CD8-positive, alpha-beta memory T cell (primary cell): Measurements from ENCODE around the gene LGR6. TPM values are rescaled to one million over a fixed set of nuclear protein-coding genes. Genes with fewer than 3 reads are reported as not detected.

Experiments used
- CTCF ChIA-PET: fragments of 350-600 bp; sonication (Branson Sonifier 250); formaldehyde crosslinking; loops from one replicate; lab custom pipeline; 2021; ENCODE audit warnings: antibody characterized with exemption; lab: Charles Lee
- POLR2A ChIA-PET: fragments of 350-600 bp; sonication (Branson Sonifier 250); formaldehyde crosslinking; loops from one replicate; lab custom pipeline; 2021; ENCODE audit warnings: antibody characterized with exemption; lab: Charles Lee
- DNase-seq, 5 donors: peaks; one replicate each; pipeline versions ENCODE4 v3.0.0 to v3.0.0-alpha.2; 2020 to 2022; ENCODE audit warnings: mixed read lengths in 1 of 5
- H3K27ac ChIP-seq: one replicate; pipeline ENCODE4 v1.7.0; 2013; ENCODE audit warnings: low read depth, mild to moderate bottlenecking, low read length, moderate library complexity
- H3K27me3 ChIP-seq: 2 replicates; pipeline ENCODE4 v1.7.0; 2013; ENCODE audit warnings: low read length, mild to moderate bottlenecking; ENCODE audit not compliant: insufficient read depth, poor library complexity, severe bottlenecking
- H3K36me3 ChIP-seq: 2 replicates; pipeline ENCODE4 v1.7.0; 2013; ENCODE audit warnings: mild to moderate bottlenecking, low read length, moderate library complexity; ENCODE audit not compliant: insufficient read depth
- H3K4me1 ChIP-seq: 2 replicates; pipeline ENCODE4 v1.7.0; 2013; ENCODE audit warnings: mild to moderate bottlenecking, low read length, moderate library complexity; ENCODE audit not compliant: insufficient read depth
- H3K4me3 ChIP-seq: 2 replicates; pipeline ENCODE4 v1.7.0; 2013; ENCODE audit warnings: mild to moderate bottlenecking, low read length
- H3K9me3 ChIP-seq: 2 replicates; pipeline ENCODE4 v1.7.0; 2013; ENCODE audit warnings: mild to moderate bottlenecking, low read length
- H3K27ac Mint-ChIP-seq, 8 donors: one replicate each; pipeline ENCODE4 v1.8.0; 2020 to 2021; ENCODE audit warnings: mixed read lengths in 8 of 8, mild to moderate bottlenecking in 6 of 8, inconsistent platforms in 3 of 8, moderate library complexity in 3 of 8
- H3K27me3 Mint-ChIP-seq, 2 donors: one replicate each; pipeline ENCODE4 v1.8.0; 2020 to 2021; ENCODE audit warnings: mixed read lengths in 2 of 2, mild to moderate bottlenecking in 1 of 2, moderate library complexity in 1 of 2
- H3K36me3 Mint-ChIP-seq, 3 donors: one replicate each; pipeline ENCODE4 v1.8.0; 2020 to 2021; ENCODE audit warnings: mixed read lengths in 3 of 3, inconsistent platforms in 1 of 3, mild to moderate bottlenecking in 1 of 3
- H3K4me1 Mint-ChIP-seq, 3 donors: one replicate each; pipeline ENCODE4 v1.8.0; 2020 to 2021; ENCODE audit warnings: mixed read lengths in 3 of 3, inconsistent platforms in 1 of 3, mild to moderate bottlenecking in 1 of 3
- H3K4me3 Mint-ChIP-seq, 7 donors: one replicate each; pipeline ENCODE4 v1.8.0; 2020 to 2021; ENCODE audit warnings: mixed read lengths in 7 of 7, mild to moderate bottlenecking in 6 of 7, moderate library complexity in 4 of 7, inconsistent platforms in 2 of 7
- H3K9me3 Mint-ChIP-seq, 5 donors: one replicate each; pipeline ENCODE4 v1.8.0; 2020 to 2022; ENCODE audit warnings: mixed read lengths in 5 of 5, mild to moderate bottlenecking in 3 of 5, moderate library complexity in 2 of 5, inconsistent platforms in 1 of 5
- polyA plus RNA-seq: library from polyadenylated mRNA; unstranded; fragments of 300-500 nt; fragmentation: Illumina TruSeq; gene quantifications from one replicate; pipeline ENCODE4 v1.2.3, GENCODE V29; 2021
- total RNA-seq, 2 experiments: library from RNA; stranded (reverse); gene quantifications; one replicate each; pipeline ENCODE4 v1.2.3, GENCODE V29; 2021

Gene LGR6
- total and polyA plus RNA-seq, 3 experiments from 2014 or later: 0.40 to 3.1 (median 0.53) TPM

DNA sequence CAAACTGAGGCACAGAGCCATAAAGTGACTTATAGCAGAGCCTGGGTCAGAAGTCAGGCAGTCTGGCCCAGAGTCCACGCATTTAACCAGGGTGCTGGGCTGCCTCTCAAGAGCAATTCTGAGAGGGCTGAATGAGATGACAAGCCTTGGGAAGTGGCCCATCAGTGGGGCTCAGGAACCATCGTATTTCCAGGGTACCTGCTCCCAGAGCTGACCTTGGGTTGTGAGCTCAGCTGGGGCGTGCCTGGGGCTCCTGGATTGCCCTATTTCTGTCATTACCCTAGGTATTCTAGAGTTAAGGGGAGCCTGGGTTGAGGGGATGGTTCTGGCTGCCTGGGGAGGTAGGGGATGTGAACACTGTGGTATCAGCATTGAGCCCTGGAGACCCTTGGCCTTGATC, 49.4 kb downstream of the LGR6 start:
- no peaks in the 10 kb centered on the region for H3K4me1 Mint-ChIP-seq
- H3K27me3 ChIP-seq: no peaks in the 10 kb centered on the region
- H3K27ac Mint-ChIP-seq: peak overlapping the region in 1 of 8 donors; percentile 72
- peaks cover 0 to 2% (median 0%) of the 10 kb centered on the region in 3 donors for H3K36me3 Mint-ChIP-seq
- H3K9me3 Mint-ChIP-seq: no peaks in the 10 kb centered on the region
- H3K27me3 Mint-ChIP-seq: peaks cover 0 to under 1% of the 10 kb centered on the region in 2 donors
- H3K36me3 ChIP-seq: no peaks in the 10 kb centered on the region
- H3K4me1 ChIP-seq: no peaks in the 10 kb centered on the region
- H3K9me3 ChIP-seq: no peaks in the 10 kb centered on the region
- H3K4me3 ChIP-seq: no peak overlapping the region
- ChIA-PET POLR2A (no interaction called here), CTCF (no interaction called here)
- H3K4me3 Mint-ChIP-seq: no peak overlapping the region
- no peak for DNase-seq
- no peak overlapping the region for H3K27ac ChIP-seq

DNA sequence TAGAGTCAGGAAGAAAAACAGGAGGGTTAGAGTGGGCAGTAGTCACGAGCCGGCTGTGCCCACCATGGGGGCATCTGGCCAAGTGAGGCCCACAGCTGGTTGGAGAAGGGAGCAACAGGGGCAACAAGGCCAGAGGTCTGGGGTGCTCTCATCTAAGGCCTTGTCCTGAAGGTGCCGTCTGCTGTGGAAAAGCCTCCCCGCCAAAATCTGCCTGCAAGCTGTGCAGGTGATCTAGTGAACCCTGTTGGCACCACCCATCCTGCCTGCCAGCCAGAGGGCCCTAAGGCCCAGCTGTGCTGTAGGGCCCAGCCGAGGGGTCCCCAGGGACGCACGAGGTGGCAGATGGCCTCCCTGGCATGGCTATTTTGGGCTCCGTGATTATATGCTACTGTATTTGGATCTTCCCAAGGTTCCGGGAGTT, 51.3 kb downstream of the LGR6 start:
- no peak for DNase-seq
- Histone ChIP-seq H3K9me3 (no peaks in the 10 kb centered on the region), H3K4me3 (no peak overlapping the region), H3K27ac (no peak overlapping the region), H3K36me3 (no peaks in the 10 kb centered on the region), H3K4me1 (no peaks in the 10 kb centered on the region), H3K27me3 (no peaks in the 10 kb centered on the region)
- CTCF ChIA-PET: interaction anchor here (1.5 kb wide), 1 partner anchor 30 kb away, joined by 4 read pairs; no protein-coding TSS in a partner anchor
- POLR2A ChIA-PET: no interaction called here
- peak overlapping the region in 1 of 8 donors; percentile 40 for H3K27ac Mint-ChIP-seq
- H3K9me3 Mint-ChIP-seq: no peaks in the 10 kb centered on the region
- H3K27me3 Mint-ChIP-seq: no peaks in the 10 kb centered on the region
- H3K36me3 Mint-ChIP-seq: peaks cover 0 to 4% (median 0%) of the 10 kb centered on the region in 3 donors
- no peak overlapping the region for H3K4me3 Mint-ChIP-seq
- H3K4me1 Mint-ChIP-seq: no peaks in the 10 kb centered on the region

DNA sequence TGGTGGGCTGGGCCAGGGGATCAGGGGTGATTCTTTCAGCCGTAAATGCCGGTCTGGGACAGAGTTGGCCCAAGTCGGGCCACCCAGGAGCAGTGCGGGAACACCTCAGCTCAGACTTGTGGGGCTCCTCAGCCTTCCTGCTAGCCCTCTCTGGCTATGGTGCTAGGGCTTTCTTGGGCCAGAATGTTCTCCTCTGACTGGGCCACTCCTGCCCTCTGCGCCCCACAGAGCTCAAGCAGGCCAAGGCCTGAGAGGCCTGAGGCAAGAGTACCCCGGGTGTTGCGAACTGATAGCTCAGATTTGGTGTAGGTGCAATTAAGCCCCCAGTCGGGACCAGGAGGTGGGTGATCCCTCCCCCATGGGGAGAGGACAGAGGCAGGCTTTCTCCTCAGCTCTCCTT, 51.8 kb downstream of the LGR6 start:
- no peak for DNase-seq
- ChIA-PET CTCF (no interaction called here), POLR2A (no interaction called here)
- Mint-ChIP-seq H3K9me3 (no peaks in the 10 kb centered on the region), H3K27me3 (no peaks in the 10 kb centered on the region), H3K4me3 (no peak overlapping the region), H3K36me3 (peaks cover 0 to 4% (median 0%) of the 10 kb centered on the region in 3 donors), H3K27ac (no peak overlapping the region), H3K4me1 (no peaks in the 10 kb centered on the region)
- Histone ChIP-seq H3K27me3 (no peaks in the 10 kb centered on the region), H3K4me3 (no peak overlapping the region), H3K27ac (no peak overlapping the region), H3K9me3 (no peaks in the 10 kb centered on the region), H3K4me1 (no peaks in the 10 kb centered on the region), H3K36me3 (no peaks in the 10 kb centered on the region)

DNA sequence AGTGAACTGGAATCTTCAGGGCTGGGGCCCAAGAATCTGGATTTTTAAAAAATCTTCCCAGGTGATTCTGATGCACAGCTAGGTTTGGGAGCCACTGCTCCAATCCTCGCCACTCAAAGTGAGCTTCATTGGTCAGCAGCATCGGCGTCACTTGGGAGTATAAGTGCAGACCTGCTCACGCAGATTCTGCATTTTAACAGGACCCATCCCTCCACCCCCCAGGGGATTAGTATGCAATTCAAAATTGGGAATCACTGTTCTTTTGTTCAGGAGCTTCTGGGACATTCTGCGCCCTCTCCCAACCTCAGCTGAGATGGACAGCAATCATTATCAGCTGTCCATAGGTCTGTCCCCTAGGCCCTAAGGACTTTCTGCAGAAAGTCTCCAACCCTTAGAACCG, 53.5 kb downstream of the LGR6 start:
- H3K27me3 Mint-ChIP-seq: peaks cover 3 to 9% of the 10 kb centered on the region in 2 donors
- CTCF ChIA-PET: interaction anchor here (1.4 kb wide), 1 partner anchor 58 kb away, joined by 3 read pairs; no protein-coding TSS in a partner anchor

DNA sequence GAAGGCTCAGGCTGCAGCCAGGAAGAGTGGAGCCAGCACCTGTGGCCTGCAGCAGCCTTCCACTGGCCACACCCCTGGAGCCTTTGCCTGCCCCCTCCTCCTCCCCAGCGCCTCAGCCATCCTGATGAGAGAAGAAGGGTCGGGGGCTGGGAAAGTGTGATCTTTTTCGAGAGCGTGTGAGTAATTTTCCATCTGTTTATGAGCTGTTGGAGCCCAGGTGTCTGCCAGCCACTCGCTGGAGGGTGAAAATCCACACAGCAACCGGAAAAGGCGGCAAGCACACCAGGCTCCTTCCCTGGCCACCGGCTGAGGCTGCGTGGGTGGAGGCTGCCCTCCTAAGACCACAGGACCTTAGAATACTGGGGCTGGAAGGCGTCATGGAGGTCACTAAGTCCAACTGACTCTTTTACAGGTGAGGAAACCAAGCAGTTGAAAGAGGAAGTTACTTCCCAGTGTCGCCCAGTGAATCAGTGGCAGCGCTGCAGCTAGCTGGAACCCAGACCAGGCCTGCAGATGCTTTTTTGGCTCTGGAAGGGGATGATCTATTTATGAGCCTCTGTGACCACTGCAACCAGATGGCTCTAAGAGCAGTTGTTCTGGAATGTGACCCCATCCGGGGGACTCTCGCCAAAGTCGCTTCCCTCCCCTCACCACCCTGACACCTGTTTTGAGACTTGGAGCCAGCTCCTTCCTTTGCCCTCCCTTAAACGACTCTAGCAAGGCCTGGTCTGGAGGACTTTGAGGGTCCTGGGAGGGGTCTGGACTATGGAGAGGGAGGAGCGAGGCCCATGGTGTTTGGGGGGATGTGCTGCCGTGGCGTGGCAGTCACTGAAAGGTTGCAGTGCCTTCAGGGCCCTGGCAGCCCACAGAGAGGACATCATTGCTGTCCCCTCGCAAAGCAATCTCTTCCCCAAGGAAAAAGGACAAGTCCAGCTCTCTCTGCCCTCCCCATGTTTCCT, 54.5 kb downstream of the LGR6 start:
- H3K4me3 ChIP-seq: no peak overlapping the region
- H3K27ac ChIP-seq: no peak overlapping the region
- Mint-ChIP-seq H3K9me3 (no peaks in the 10 kb centered on the region), H3K4me3 (no peak overlapping the region), H3K36me3 (peaks cover 0 to 5% (median 0%) of the 10 kb centered on the region in 3 donors), H3K4me1 (no peaks in the 10 kb centered on the region), H3K27me3 (peaks cover 4 to 12% of the 10 kb centered on the region in 2 donors), H3K27ac (peak overlapping the region in 1 of 8 donors; percentile 30)
- H3K4me1 ChIP-seq: no peaks in the 10 kb centered on the region
- no peaks in the 10 kb centered on the region for H3K9me3 ChIP-seq
- no peaks in the 10 kb centered on the region for H3K36me3 ChIP-seq
- no peak for DNase-seq
- CTCF ChIA-PET: interaction anchor here (1.4 kb wide), 1 partner anchor 59 kb away, joined by 3 read pairs; no protein-coding TSS in a partner anchor
- H3K27me3 ChIP-seq: peaks cover 3% of the 10 kb centered on the region
- POLR2A ChIA-PET: no interaction called here

More for the DNA sequence above, 53.5 kb downstream of the LGR6 start:
- no peak for DNase-seq
- Histone ChIP-seq H3K9me3 (no peaks in the 10 kb centered on the region), H3K27ac (no peak overlapping the region), H3K4me3 (no peak overlapping the region), H3K4me1 (no peaks in the 10 kb centered on the region), H3K27me3 (no peaks in the 10 kb centered on the region), H3K36me3 (no peaks in the 10 kb centered on the region)
- Mint-ChIP-seq H3K4me3 (no peak overlapping the region), H3K27ac (no peak overlapping the region), H3K36me3 (peaks cover 0 to 4% (median 0%) of the 10 kb centered on the region in 3 donors), H3K4me1 (no peaks in the 10 kb centered on the region), H3K9me3 (no peaks in the 10 kb centered on the region)
- POLR2A ChIA-PET: no interaction called here

DNA sequence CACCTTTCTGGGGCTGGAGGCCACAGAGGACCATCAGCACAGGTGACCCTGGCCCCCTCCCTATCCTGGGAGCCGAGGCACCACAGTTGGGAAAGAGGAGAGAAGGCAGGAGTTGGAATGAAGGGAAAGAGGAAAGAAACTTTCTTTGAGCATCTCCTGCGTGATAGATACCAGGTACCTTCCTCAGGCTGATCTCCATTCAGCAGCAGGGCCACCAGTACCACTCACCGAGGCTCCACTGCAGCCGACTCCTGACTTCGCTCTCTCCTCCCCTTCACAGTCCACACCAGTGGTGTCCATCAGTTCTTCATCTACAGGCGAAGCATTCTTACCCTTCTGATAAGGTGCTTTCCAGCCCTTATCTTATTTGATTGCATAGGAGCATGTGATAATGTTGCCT, 55.3 kb downstream of the LGR6 start:
- H3K4me3 Mint-ChIP-seq: no peak overlapping the region
- H3K4me1 ChIP-seq: no peaks in the 10 kb centered on the region

DNA sequence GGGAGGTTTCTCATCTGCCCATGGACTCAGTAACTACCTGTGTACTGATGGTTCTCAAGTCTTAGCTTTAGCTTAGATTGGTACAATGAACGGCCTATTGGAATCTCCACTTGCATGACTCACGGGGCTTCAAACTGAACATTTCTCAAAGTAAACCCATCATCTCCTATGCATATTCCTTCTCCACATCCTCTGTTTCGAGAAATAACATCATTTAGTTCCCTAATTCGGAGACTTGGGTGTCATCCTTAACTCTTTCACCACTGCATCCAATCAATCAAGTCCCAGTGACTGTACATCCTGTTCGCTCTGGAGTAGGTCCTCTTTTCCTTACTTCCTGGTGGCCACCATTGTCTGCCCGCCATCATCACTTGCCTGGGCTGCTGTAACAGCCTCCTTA, 55.8 kb downstream of the LGR6 start:
- CTCF ChIA-PET: no interaction called here
- no peak overlapping the region for H3K4me3 Mint-ChIP-seq
- H3K9me3 ChIP-seq: no peaks in the 10 kb centered on the region
- no peaks in the 10 kb centered on the region for H3K36me3 ChIP-seq
- no peaks in the 10 kb centered on the region for H3K4me1 ChIP-seq
- DNase-seq: no peak
- H3K27ac Mint-ChIP-seq: peak overlapping the region in 1 of 8 donors; percentile 89
- H3K27me3 Mint-ChIP-seq: peaks cover 6 to 15% of the 10 kb centered on the region in 2 donors
- H3K4me3 ChIP-seq: no peak overlapping the region
- POLR2A ChIA-PET: no interaction called here
- H3K4me1 Mint-ChIP-seq: peaks cover 0 to 1% (median under 1%) of the 10 kb centered on the region in 3 donors
- peaks cover 0 to 5% (median 0%) of the 10 kb centered on the region in 3 donors for H3K36me3 Mint-ChIP-seq
- H3K27me3 ChIP-seq: peaks cover 4% of the 10 kb centered on the region
- H3K27ac ChIP-seq: no peak overlapping the region
- H3K9me3 Mint-ChIP-seq: no peaks in the 10 kb centered on the region

More for the DNA sequence above, 55.3 kb downstream of the LGR6 start:
- no peaks in the 10 kb centered on the region for H3K36me3 ChIP-seq
- peaks cover 4% of the 10 kb centered on the region for H3K27me3 ChIP-seq
- no peak for DNase-seq
- no peaks in the 10 kb centered on the region for H3K9me3 ChIP-seq
- CTCF ChIA-PET: no interaction called here
- no peak overlapping the region for H3K27ac ChIP-seq
- H3K27ac Mint-ChIP-seq: peak overlapping the region in 1 of 8 donors; percentile 2
- no peaks in the 10 kb centered on the region for H3K4me1 Mint-ChIP-seq
- no peaks in the 10 kb centered on the region for H3K9me3 Mint-ChIP-seq
- POLR2A ChIA-PET: no interaction called here
- no peak overlapping the region for H3K4me3 ChIP-seq
- peaks cover 0 to 5% (median 0%) of the 10 kb centered on the region in 3 donors for H3K36me3 Mint-ChIP-seq
- H3K27me3 Mint-ChIP-seq: peaks cover 4 to 12% of the 10 kb centered on the region in 2 donors

DNA sequence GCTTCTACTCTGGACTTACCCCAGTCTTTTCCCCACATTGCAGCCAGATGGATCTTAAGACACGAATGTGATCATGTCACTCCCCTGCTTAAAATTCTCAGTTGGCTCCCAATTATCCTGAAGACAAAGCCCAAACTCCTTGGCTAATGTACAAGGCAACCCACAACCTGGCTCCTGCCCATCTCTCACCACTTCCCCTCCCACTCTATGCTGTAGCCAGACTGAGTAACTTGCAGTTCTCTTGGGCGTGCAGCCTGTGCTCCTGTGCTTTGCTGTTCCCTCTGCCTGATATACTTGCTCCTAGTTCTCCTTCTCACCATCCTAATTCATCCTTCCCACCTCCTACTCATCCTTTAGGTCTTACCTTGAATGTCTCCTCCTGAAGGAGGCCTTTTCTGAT, 56.2 kb downstream of the LGR6 start:
- CTCF ChIA-PET: no interaction called here
- H3K9me3 Mint-ChIP-seq: no peaks in the 10 kb centered on the region

More for the DNA sequence above, 56.2 kb downstream of the LGR6 start:
- Histone ChIP-seq H3K27ac (no peak overlapping the region), H3K36me3 (no peaks in the 10 kb centered on the region), H3K4me3 (no peak overlapping the region), H3K4me1 (no peaks in the 10 kb centered on the region), H3K27me3 (peaks cover 4% of the 10 kb centered on the region), H3K9me3 (no peaks in the 10 kb centered on the region)
- Mint-ChIP-seq H3K4me1 (peaks cover 0 to 6% (median 5%) of the 10 kb centered on the region in 3 donors), H3K27ac (peak overlapping the region in 1 of 8 donors; percentile 89), H3K27me3 (peaks cover 10 to 18% of the 10 kb centered on the region in 2 donors), H3K36me3 (peaks cover 0 to 5% (median 0%) of the 10 kb centered on the region in 3 donors), H3K4me3 (no peak overlapping the region)
- DNase-seq: no peak
- POLR2A ChIA-PET: no interaction called here
